Tibial artery (tissue), 4 donors: ENCODE results near the gene HMCN2.

Experiments used
- DNase-seq, 2 donors: peaks; one replicate each; pipeline ENCODE4 v3.0.0-alpha.2; 2019
- H3K27ac ChIP-seq, 2 donors: fragments of 200-600 bp; sonication (generic) in 1 of 2; 1 replicate in 1 of 2; 2 replicates in 1 of 2; pipeline ENCODE4 v1.5.1; 2018 to 2019; ENCODE audit warnings: mild to moderate bottlenecking in 1 of 2
- H3K27me3 ChIP-seq, 2 donors: fragments of 200-600 bp; sonication (generic) in 1 of 2; one replicate each; pipeline versions ENCODE4 v1.5.1 to v1.6.0; 2016 to 2019
- H3K36me3 ChIP-seq, 3 donors: fragments of 200-600 bp; sonication (generic) in 2 of 3; one replicate each; pipeline ENCODE4 v1.5.1; 2016 to 2019; ENCODE audit warnings: mild to moderate bottlenecking in 2 of 3
- H3K4me1 ChIP-seq, 4 donors: fragments of 200-600 bp; sonication (generic) in 2 of 4; 1 replicate in 3 of 4; 2 replicates in 1 of 4; pipeline ENCODE4 v1.5.1; 2016 to 2019
- H3K4me3 ChIP-seq, 2 donors: fragments of 200-600 bp; sonication (generic) in 1 of 2; 1 replicate in 1 of 2; 2 replicates in 1 of 2; pipeline ENCODE4 v1.5.1; 2018 to 2019; ENCODE audit warnings: mild to moderate bottlenecking in 2 of 2
- H3K9me3 ChIP-seq, 3 donors: fragments of 200-600 bp; sonication (generic) in 1 of 3; one replicate each; pipeline ENCODE4 v1.5.1; 2016 to 2019
- intact Hi-C: fragments of 100-400 bp; cut with DNase I; formaldehyde crosslinking; loops from one replicate; pipeline ENCODE4 v1.15.0; 2023; ENCODE audit warnings: low total_unique reads
- TF ChIP-seq, protein P1 (sequence below), 2 experiments: fragments of 200-600 bp in 1 of 2; fragments of 450-650 bp in 1 of 2; IDR thresholded peaks; one replicate each; pipeline ENCODE4 v1.5.1; 2017 to 2019; ENCODE audit warnings: antibody characterized with exemption in 2 of 2, mild to moderate bottlenecking in 1 of 2, moderate library complexity in 1 of 2

Gene HMCN2

DNA sequence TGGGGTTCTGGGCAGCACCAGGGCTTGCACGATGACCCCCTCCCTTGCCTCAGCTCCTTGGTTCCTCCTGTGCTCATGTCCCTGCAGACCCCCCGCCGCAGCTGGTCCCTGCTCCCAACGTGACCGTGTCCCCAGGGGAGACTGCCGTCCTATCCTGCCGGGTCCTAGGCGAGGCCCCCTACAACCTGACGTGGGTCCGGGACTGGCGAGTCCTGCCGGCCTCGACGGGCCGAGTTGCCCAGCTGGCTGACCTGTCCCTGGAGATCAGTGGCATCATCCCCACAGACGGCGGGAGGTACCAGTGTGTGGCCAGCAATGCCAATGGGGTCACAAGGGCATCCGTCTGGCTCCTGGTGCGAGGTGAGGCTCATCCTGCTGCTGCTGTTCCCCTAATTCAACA is 39.1 kb downstream of the HMCN2 start:
- Histone ChIP-seq H3K27ac (peak overlapping the region in 1 of 2 donors; percentile 58), H3K4me1 (peaks cover 0 to 16% (median 6%) of the 10 kb centered on the region in 4 donors), H3K36me3 (no peaks in the 10 kb centered on the region), H3K9me3 (no peaks in the 10 kb centered on the region), H3K27me3 (peaks cover 0 to 30% of the 10 kb centered on the region in 2 donors), H3K4me3 (no peak overlapping the region)
- TF ChIP-seq, protein P1, sequence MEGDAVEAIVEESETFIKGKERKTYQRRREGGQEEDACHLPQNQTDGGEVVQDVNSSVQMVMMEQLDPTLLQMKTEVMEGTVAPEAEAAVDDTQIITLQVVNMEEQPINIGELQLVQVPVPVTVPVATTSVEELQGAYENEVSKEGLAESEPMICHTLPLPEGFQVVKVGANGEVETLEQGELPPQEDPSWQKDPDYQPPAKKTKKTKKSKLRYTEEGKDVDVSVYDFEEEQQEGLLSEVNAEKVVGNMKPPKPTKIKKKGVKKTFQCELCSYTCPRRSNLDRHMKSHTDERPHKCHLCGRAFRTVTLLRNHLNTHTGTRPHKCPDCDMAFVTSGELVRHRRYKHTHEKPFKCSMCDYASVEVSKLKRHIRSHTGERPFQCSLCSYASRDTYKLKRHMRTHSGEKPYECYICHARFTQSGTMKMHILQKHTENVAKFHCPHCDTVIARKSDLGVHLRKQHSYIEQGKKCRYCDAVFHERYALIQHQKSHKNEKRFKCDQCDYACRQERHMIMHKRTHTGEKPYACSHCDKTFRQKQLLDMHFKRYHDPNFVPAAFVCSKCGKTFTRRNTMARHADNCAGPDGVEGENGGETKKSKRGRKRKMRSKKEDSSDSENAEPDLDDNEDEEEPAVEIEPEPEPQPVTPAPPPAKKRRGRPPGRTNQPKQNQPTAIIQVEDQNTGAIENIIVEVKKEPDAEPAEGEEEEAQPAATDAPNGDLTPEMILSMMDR (IDR thresholded peaks at IDR 0.05): no peak
- intact Hi-C loops: no loop called here
- no peak for DNase-seq

- Histone ChIP-seq H3K9me3 (no peaks in the 10 kb centered on the region), H3K4me3 (no peak overlapping the region), H3K27me3 (peaks cover 0 to 30% of the 10 kb centered on the region in 2 donors), H3K36me3 (no peaks in the 10 kb centered on the region), H3K4me1 (peaks cover 0 to 16% (median 6%) of the 10 kb centered on the region in 4 donors), H3K27ac (peak overlapping the region; percentile 36 to 58)
- TF ChIP-seq, protein P1 (IDR thresholded peaks at IDR 0.05): no peak
- DNase-seq: peak in 1 of 2 donors; percentile 58
- intact Hi-C loops: no loop called here
These were observed 39.8 kb downstream of the HMCN2 start for GRCh38 chr9:130305381-130305780.

- intact Hi-C loops: no loop called here
- no peak for DNase-seq
- TF ChIP-seq, protein P1 (IDR thresholded peaks at IDR 0.05): no peak
- Histone ChIP-seq H3K4me3 (no peak overlapping the region), H3K36me3 (no peaks in the 10 kb centered on the region), H3K9me3 (no peaks in the 10 kb centered on the region), H3K27me3 (peaks cover 0 to 30% of the 10 kb centered on the region in 2 donors), H3K4me1 (peaks cover 0 to 10% (median 3%) of the 10 kb centered on the region in 4 donors), H3K27ac (no peak overlapping the region)
These were observed 41.5 kb downstream of the HMCN2 start for GRCh38 chr9:130306823-130307666.

- TF ChIP-seq, protein P1 (IDR thresholded peaks at IDR 0.05): no peak
- intact Hi-C loops: no loop called here
- Histone ChIP-seq H3K27ac (no peak overlapping the region), H3K27me3 (peaks cover 0 to 24% of the 10 kb centered on the region in 2 donors), H3K4me3 (no peak overlapping the region), H3K36me3 (no peaks in the 10 kb centered on the region), H3K4me1 (peaks cover 0 to 10% (median 3%) of the 10 kb centered on the region in 4 donors), H3K9me3 (no peaks in the 10 kb centered on the region)
- no peak for DNase-seq
These were observed 42.0 kb downstream of the HMCN2 start for GRCh38 chr9:130307667-130307943.

DNA sequence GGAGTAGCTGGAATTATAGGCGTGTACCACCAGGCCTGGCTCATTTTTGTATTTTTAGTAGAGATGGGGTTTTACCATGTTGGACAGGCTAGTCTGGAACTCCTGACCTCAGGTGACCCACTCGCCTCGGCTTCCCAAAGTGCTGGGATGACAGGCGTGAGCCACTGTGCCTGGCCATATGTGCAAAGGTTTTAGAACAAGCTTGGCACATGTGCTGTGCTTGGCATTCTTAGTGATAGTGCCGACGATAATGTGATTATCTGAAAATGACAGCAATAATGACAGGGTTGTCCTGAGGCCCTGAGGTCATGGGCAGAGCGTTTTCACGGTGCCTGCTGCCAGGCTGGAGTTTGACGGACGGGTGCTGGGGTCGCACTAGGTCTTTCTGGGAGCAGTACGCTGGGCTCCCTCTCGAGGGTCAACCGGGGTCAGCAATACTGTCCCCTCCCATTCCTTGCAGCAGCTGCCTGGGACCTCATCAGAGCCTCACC is 42.6 kb downstream of the HMCN2 start:
- no peak for DNase-seq
- Histone ChIP-seq H3K4me1 (peaks cover 0 to 10% (median 3%) of the 10 kb centered on the region in 4 donors), H3K4me3 (no peak overlapping the region)

More for the DNA sequence above, 42.6 kb downstream of the HMCN2 start:
- peaks cover 0 to 19% of the 10 kb centered on the region in 2 donors for H3K27me3 ChIP-seq
- intact Hi-C loops: no loop called here
- TF ChIP-seq, protein P1 (IDR thresholded peaks at IDR 0.05): no peak
- H3K9me3 ChIP-seq: no peaks in the 10 kb centered on the region
- H3K27ac ChIP-seq: no peak overlapping the region
- no peaks in the 10 kb centered on the region for H3K36me3 ChIP-seq
